Psoas muscle (tissue), 8 donors: ENCODE data around the gene EXOSC9. TPM values are rescaled to one million over a fixed set of nuclear protein-coding genes. Genes with fewer than 3 reads are reported as not detected.

Source experiments
- ATAC-seq, 4 donors: fragments of 200-7000 bp; cut with Tn5 transposase; one replicate each; pipeline ENCODE4 v1.9.1; 2020; ENCODE audit warnings: moderate library complexity in 3 of 4, mild to moderate bottlenecking in 2 of 4
- DNase-seq, 2 donors: peaks; one replicate each; pipeline ENCODE4 v3.0.0-alpha.2; 2020
- H3K27ac ChIP-seq: fragments of 200-600 bp; one replicate; pipeline ENCODE4 v1.8.0; 2022
- H3K27me3 ChIP-seq, 3 donors: fragments of 200-600 bp in 1 of 3; one replicate each; pipeline versions ENCODE4 v1.6.1 to v1.8.0; 2013 to 2022; ENCODE audit warnings: low read length in 2 of 3, mild to moderate bottlenecking in 2 of 3, moderate library complexity in 1 of 3; ENCODE audit not compliant: insufficient read depth in 3 of 3
- H3K36me3 ChIP-seq, 2 donors: fragments of 200-600 bp in 1 of 2; one replicate each; pipeline versions ENCODE4 v1.6.1 to v1.8.0; 2013 to 2022; ENCODE audit warnings: low read depth in 1 of 2, mild to moderate bottlenecking in 1 of 2, moderate library complexity in 1 of 2; ENCODE audit not compliant: insufficient read depth in 1 of 2
- H3K4me1 ChIP-seq: fragments of 200-600 bp; one replicate; pipeline ENCODE4 v1.8.0; 2022
- H3K4me3 ChIP-seq: fragments of 200-600 bp; one replicate; pipeline ENCODE4 v1.8.0; 2022; ENCODE audit warnings: mild to moderate bottlenecking
- H3K9me3 ChIP-seq: fragments of 200-600 bp; one replicate; pipeline ENCODE4 v1.8.0; 2022
- WGBS, 3 donors: extraction: QIAGEN DNeasy Blood & Tissue Kit; methylation state at CpG; one replicate each; pipeline versions ENCODE4 v1.1.6 to v1.1.7; 2013; 5-methylcytosine and 5-hydroxymethylcytosine counted together
- intact Hi-C, 2 donors: fragments of 100-400 bp; cut with DNase I; formaldehyde crosslinking; loops; one replicate each; pipeline versions ENCODE4 v1.11.0 to v1.14.2; 2022
- polyA plus RNA-seq, 3 donors: library from polyadenylated mRNA; stranded (reverse); fragments of 200-250 nt; gene quantifications; one replicate each; pipeline ENCODE4 v1.2.3, GENCODE V29; 2013
- total RNA-seq, 4 donors: library from RNA; stranded (reverse); fragmentation: NEBNext Ultra II Directional in 2 of 4; extraction: Animal tissue kit (Norgen Biotek cat#: 25700) in 2 of 4; gene quantifications; one replicate each; pipeline versions ENCODE4 v1.2.1 to v1.2.4, GENCODE V29; 2021 to 2023
- TF ChIP-seq, protein P1 (sequence below): fragments of 200-600 bp; IDR thresholded peaks from one replicate; pipeline ENCODE4 v1.8.0; 2022; ENCODE audit warnings: antibody characterized with exemption
- donor health status: healthy with polysubstance abuse.
- donor health status: DM: no; HTN: no; CAD: no; lungs with moderate emphysema.
- donor health status: Bipolar disorder and iron deficiency.
- donor health status: healthy.
- donor health status: DM: yes; HTN: yes; CAD: no.
- donor health status: DM: no; HTN: no; CAD: no.
- donor health status: DM: no; HTN: no; CAD: no.
- donor health status: DM: yes; HTN: yes; CAD: no.

The EXOSC9 gene
- total and polyA plus RNA-seq, 7 donors, result 12.3 to 28.5 (median 14.5) TPM

DNA sequence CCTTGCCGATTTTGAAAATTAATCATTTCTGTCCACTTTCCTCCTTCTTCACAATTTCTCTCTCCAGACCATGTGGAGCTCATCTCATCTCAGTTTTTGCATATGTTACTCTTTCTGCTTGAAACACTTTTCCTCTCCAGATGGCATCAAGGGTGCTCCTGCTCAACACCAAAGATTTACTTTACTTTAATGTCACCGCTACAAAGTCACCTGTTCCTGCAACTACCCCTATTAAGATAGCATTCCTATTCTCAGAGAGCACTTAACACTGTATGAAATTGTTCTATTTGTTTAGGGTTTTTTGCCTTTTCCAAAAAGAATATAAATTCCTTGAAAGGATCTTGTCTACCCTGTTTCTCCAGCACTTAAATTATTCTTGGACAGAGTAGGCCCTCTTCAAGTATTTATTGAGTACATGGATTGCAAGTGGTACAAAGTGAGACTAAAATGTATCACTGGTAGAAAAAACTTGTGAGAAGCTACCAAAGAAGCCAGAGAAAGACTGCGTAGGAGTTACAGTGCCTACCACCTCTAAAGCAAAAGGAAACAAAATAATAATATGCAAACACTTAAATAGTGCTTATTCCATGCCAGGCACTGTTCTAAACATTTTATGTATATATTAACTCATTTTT lies 1.1 kb upstream of the EXOSC9 start:
- peak overlapping the region; percentile 92 for H3K27ac ChIP-seq
- no peaks in the 10 kb centered on the region for H3K9me3 ChIP-seq
- WGBS, 3 donors, result 78 to 85% (median 83%) methylated on average over 3 of the region's 3 CpGs
- DNase-seq, result no peak
- intact Hi-C loops, result loop anchor here (2.0 to 10.0 kb wide), 3 partner anchors 23 to 125 kb away; partner anchors contain the start of genes ANXA5 (in 1 of the 2) and CCNA2 (in 1 of the 2)
- TF ChIP-seq, protein P1, sequence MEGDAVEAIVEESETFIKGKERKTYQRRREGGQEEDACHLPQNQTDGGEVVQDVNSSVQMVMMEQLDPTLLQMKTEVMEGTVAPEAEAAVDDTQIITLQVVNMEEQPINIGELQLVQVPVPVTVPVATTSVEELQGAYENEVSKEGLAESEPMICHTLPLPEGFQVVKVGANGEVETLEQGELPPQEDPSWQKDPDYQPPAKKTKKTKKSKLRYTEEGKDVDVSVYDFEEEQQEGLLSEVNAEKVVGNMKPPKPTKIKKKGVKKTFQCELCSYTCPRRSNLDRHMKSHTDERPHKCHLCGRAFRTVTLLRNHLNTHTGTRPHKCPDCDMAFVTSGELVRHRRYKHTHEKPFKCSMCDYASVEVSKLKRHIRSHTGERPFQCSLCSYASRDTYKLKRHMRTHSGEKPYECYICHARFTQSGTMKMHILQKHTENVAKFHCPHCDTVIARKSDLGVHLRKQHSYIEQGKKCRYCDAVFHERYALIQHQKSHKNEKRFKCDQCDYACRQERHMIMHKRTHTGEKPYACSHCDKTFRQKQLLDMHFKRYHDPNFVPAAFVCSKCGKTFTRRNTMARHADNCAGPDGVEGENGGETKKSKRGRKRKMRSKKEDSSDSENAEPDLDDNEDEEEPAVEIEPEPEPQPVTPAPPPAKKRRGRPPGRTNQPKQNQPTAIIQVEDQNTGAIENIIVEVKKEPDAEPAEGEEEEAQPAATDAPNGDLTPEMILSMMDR, result no peak
- H3K4me1 ChIP-seq, result peaks cover 17% of the 10 kb centered on the region
- ATAC-seq, result no peak
- peaks cover 7 to 26% of the 10 kb centered on the region in 2 donors for H3K36me3 ChIP-seq
- no peaks in the 10 kb centered on the region for H3K27me3 ChIP-seq
- H3K4me3 ChIP-seq, result peak overlapping the region; percentile 85

DNA sequence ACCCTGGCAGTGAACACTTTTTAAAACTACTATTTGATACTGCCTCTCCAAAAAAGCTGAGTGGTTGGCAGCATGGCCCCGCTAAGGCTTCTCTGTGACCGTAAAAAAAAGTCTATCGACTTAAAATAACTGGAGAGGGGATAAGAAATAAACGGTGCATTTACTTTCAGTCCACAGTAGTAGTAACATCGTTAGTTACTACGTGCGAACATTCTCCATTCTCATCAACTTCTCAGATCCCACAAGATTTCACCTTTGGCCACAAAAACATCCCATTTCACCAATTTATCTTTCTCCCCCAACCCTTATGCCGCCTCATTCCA lies 524 bp upstream of the EXOSC9 start:
- Histone ChIP-seq H3K27ac (peak overlapping the region; percentile 92), H3K36me3 (peaks cover 7 to 32% of the 10 kb centered on the region in 2 donors), H3K9me3 (no peaks in the 10 kb centered on the region), H3K4me1 (peaks cover 17% of the 10 kb centered on the region), H3K27me3 (no peaks in the 10 kb centered on the region), H3K4me3 (peak overlapping the region; percentile 85)
- ATAC-seq (peak; percentile 11 to 62 (median 34)), DNase-seq (no peak)
- TF ChIP-seq, protein P1, result no peak
- intact Hi-C loops, result loop anchor here (2.0 to 10.0 kb wide), 3 partner anchors 22 to 126 kb away; partner anchors contain the start of genes ANXA5 (in 1 of the 2) and CCNA2 (in 1 of the 2)
- WGBS, 3 donors, result 23 to 24% (median 23%) methylated on average over 8 of the region's 8 CpGs

DNA sequence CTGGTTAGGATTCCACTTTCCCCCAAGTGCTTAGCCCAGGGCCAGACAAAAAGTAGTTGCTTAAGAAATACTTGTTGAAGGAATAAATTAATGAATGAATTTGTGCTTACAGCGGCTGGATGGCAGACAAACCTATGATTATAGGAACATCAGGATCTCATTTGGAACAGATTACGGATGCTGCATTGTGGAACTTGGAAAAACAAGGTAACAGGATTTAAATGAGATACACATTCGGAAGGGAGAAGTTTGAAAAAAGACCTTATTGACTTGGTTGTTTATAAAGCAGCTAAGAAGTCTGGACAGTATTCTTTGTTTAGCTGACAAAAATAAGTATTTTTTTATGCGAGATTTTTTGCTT lies 572 bp downstream of the EXOSC9 start:
- 10 to 15% (median 14%) methylated on average over 4 of the region's 4 CpGs for WGBS, 3 donors
- no peaks in the 10 kb centered on the region for H3K9me3 ChIP-seq
- DNase-seq (no peak), ATAC-seq (no peak)
- H3K36me3 ChIP-seq, result peaks cover 7 to 43% of the 10 kb centered on the region in 2 donors
- no peaks in the 10 kb centered on the region for H3K27me3 ChIP-seq
- H3K4me3 ChIP-seq, result peak overlapping the region; percentile 85
- TF ChIP-seq, protein P1, result no peak
- H3K27ac ChIP-seq, result peak overlapping the region; percentile 92
- intact Hi-C loops, result loop anchor here (2.0 to 10.0 kb wide), 3 partner anchors 21 to 127 kb away; partner anchors contain the start of genes ANXA5 (in 1 of the 2) and CCNA2 (in 1 of the 2)
- peaks cover 17% of the 10 kb centered on the region for H3K4me1 ChIP-seq

DNA sequence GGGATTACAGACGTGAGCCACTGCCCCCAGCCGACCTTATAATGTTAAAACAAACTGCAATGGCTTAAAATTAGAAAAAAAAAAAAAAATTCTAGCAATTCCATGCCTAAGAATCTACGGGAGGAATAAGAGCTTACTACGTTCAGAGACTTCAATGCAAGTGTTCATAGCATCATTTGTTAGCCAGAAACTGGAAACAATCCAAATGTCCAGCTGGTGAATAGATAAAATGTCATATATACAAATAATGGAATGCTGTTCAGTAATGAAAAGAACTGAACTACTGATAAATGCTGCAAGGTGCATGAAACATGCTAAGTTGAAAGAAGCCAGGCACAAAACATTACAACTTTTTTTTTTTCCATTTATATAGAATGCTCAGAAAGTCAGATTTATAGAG lies 5.3 kb downstream of the EXOSC9 start:
- Histone ChIP-seq H3K4me3 (no peak overlapping the region), H3K27ac (no peak overlapping the region), H3K4me1 (peaks cover 7% of the 10 kb centered on the region), H3K27me3 (no peaks in the 10 kb centered on the region), H3K36me3 (peaks cover 7 to 90% of the 10 kb centered on the region in 2 donors), H3K9me3 (no peaks in the 10 kb centered on the region)
- intact Hi-C loops, result loop anchor here in 1 of 2 donors (10.0 kb wide), 1 partner anchor 132 kb away; no protein-coding TSS in a partner anchor
- TF ChIP-seq, protein P1, result no peak
- 46 to 57% (median 56%) methylated on average over 4 of the region's 4 CpGs for WGBS, 3 donors
- no peak for DNase-seq
- ATAC-seq, result no peak
